Type B pancreatic cell (in vitro differentiated cells): ENCODE measurements around the gene ARMH2. TPM values are rescaled to one million over a fixed set of nuclear protein-coding genes. Genes with fewer than 3 reads are reported as not detected.

Experiments used
- DNase-seq: peaks from one replicate; pipeline ENCODE4 v3.0.0; 2021; ENCODE audit warnings: mixed read lengths; ENCODE audit not compliant: unreplicated experiment; ENCODE audit errors: extremely low spot score
- H3K27ac Mint-ChIP-seq: 2 replicates; pipeline ENCODE4 v1.8.0; 2021; ENCODE audit warnings: mild to moderate bottlenecking, mixed read lengths
- H3K27me3 Mint-ChIP-seq: 2 replicates; pipeline ENCODE4 v1.8.0; 2021; ENCODE audit warnings: mixed read lengths
- H3K36me3 Mint-ChIP-seq: 2 replicates; pipeline ENCODE4 v1.8.0; 2021; ENCODE audit warnings: mixed read lengths
- H3K4me1 Mint-ChIP-seq: one replicate; pipeline ENCODE4 v1.8.0; 2021; ENCODE audit warnings: mixed read lengths; ENCODE audit not compliant: unreplicated experiment
- H3K4me3 Mint-ChIP-seq: 2 replicates; pipeline ENCODE4 v1.8.0; 2021; ENCODE audit warnings: mild to moderate bottlenecking, mixed read lengths
- H3K9me3 Mint-ChIP-seq: 2 replicates; pipeline ENCODE4 v1.8.0; 2021; ENCODE audit warnings: mixed read lengths
- CTCF ChIP-seq: fragments of 200-600 bp; sonication (generic); conservative IDR thresholded peaks from 2 replicates; pipeline ENCODE4 v1.5.0; 2021; ENCODE audit warnings: antibody characterized with exemption, mild to moderate bottlenecking
- total RNA-seq: library from RNA; stranded (reverse); gene quantifications from 2 replicates; pipeline ENCODE4 v1.2.1, GENCODE V29; 2021; ENCODE audit warnings: low replicate concordance

ARMH2 gene
- total RNA-seq, 1 donor from 2014 or later = not detected

- no peak overlapping the region for H3K4me3 Mint-ChIP-seq
- H3K36me3 Mint-ChIP-seq = no peaks in the 10 kb centered on the region
- H3K9me3 Mint-ChIP-seq = no peaks in the 10 kb centered on the region
- H3K27me3 Mint-ChIP-seq = no peaks in the 10 kb centered on the region
- peak overlapping the region; percentile 2 for H3K27ac Mint-ChIP-seq
- peaks cover 4% of the 10 kb centered on the region for H3K4me1 Mint-ChIP-seq
- no peak for DNase-seq
- TF ChIP-seq CTCF = no peak
These were observed 35.1 kb downstream of the ARMH2 start for GRCh38 chr6:24763578-24763977.

GRCh38 chr6:24761851-24762250, 36.9 kb downstream of the ARMH2 start:
- H3K36me3 Mint-ChIP-seq = no peaks in the 10 kb centered on the region
- no peak for TF ChIP-seq CTCF
- peaks cover 4% of the 10 kb centered on the region for H3K4me1 Mint-ChIP-seq
- no peaks in the 10 kb centered on the region for H3K27me3 Mint-ChIP-seq
- no peak overlapping the region for H3K4me3 Mint-ChIP-seq
- H3K27ac Mint-ChIP-seq = no peak overlapping the region
- DNase-seq = no peak
- H3K9me3 Mint-ChIP-seq = no peaks in the 10 kb centered on the region

GRCh38 chr6:24761193-24761835, 37.4 kb downstream of the ARMH2 start:
- Mint-ChIP-seq H3K4me1 (peaks cover 4% of the 10 kb centered on the region), H3K36me3 (no peaks in the 10 kb centered on the region), H3K27ac (no peak overlapping the region), H3K9me3 (no peaks in the 10 kb centered on the region), H3K27me3 (no peaks in the 10 kb centered on the region), H3K4me3 (no peak overlapping the region)
- TF ChIP-seq CTCF = no peak
- DNase-seq = no peak

GRCh38 chr6:24760210-24760609, 38.5 kb downstream of the ARMH2 start:
- Mint-ChIP-seq H3K27me3 (no peaks in the 10 kb centered on the region), H3K9me3 (no peaks in the 10 kb centered on the region), H3K36me3 (no peaks in the 10 kb centered on the region), H3K4me3 (no peak overlapping the region), H3K4me1 (peaks cover 4% of the 10 kb centered on the region), H3K27ac (no peak overlapping the region)
- DNase-seq = no peak
- TF ChIP-seq CTCF = no peak

GRCh38 chr6:24759718-24760117, 39.0 kb downstream of the ARMH2 start:
- Mint-ChIP-seq H3K9me3 (no peaks in the 10 kb centered on the region), H3K4me3 (no peak overlapping the region), H3K27me3 (no peaks in the 10 kb centered on the region), H3K4me1 (peaks cover 4% of the 10 kb centered on the region), H3K27ac (no peak overlapping the region), H3K36me3 (no peaks in the 10 kb centered on the region)
- no peak for TF ChIP-seq CTCF
- DNase-seq = no peak

- Mint-ChIP-seq H3K4me3 (no peak overlapping the region), H3K27me3 (no peaks in the 10 kb centered on the region), H3K9me3 (no peaks in the 10 kb centered on the region), H3K27ac (no peak overlapping the region), H3K4me1 (peaks cover 4% of the 10 kb centered on the region), H3K36me3 (no peaks in the 10 kb centered on the region)
- no peak for DNase-seq
- TF ChIP-seq CTCF = no peak
These were observed 41.1 kb downstream of the ARMH2 start for GRCh38 chr6:24757611-24758010.
